Keratinocyte (primary cell): Measurements from ENCODE around the gene RTP1.

Source experiments
- EZH2 ChIP-seq: IDR thresholded peaks from one replicate; pipeline ENCODE4 v1.6.1; 2012; ENCODE audit warnings: inconsistent platforms, mild to moderate bottlenecking, low read length, moderate library complexity
- TF ChIP-seq, protein P1 (sequence below), 3 experiments: IDR thresholded peaks in 1 of 3; conservative IDR thresholded peaks in 1 of 3; optimal IDR thresholded peaks in 1 of 3; 2 replicates in 2 of 3; 3 replicates in 1 of 3; pipeline versions ENCODE3 to v1.5.1; 2011; ENCODE audit warnings: low read length in 3 of 3, mild to moderate bottlenecking in 3 of 3, moderate library complexity in 2 of 3, control low read depth in 1 of 3, inconsistent platforms in 1 of 3; ENCODE audit not compliant: insufficient read depth in 2 of 3; ENCODE audit errors: extremely low read depth in 1 of 3

GRCh38 chr3:187161556-187161955 is 35.7 kb upstream of the RTP1 start:
- TF ChIP-seq, protein P1, sequence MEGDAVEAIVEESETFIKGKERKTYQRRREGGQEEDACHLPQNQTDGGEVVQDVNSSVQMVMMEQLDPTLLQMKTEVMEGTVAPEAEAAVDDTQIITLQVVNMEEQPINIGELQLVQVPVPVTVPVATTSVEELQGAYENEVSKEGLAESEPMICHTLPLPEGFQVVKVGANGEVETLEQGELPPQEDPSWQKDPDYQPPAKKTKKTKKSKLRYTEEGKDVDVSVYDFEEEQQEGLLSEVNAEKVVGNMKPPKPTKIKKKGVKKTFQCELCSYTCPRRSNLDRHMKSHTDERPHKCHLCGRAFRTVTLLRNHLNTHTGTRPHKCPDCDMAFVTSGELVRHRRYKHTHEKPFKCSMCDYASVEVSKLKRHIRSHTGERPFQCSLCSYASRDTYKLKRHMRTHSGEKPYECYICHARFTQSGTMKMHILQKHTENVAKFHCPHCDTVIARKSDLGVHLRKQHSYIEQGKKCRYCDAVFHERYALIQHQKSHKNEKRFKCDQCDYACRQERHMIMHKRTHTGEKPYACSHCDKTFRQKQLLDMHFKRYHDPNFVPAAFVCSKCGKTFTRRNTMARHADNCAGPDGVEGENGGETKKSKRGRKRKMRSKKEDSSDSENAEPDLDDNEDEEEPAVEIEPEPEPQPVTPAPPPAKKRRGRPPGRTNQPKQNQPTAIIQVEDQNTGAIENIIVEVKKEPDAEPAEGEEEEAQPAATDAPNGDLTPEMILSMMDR (optimal IDR thresholded peaks at IDR 0.05 in 1 of 3, IDR thresholded peaks at IDR 0.05 in 1 of 3, conservative IDR thresholded peaks at IDR 0.05 in 1 of 3; ENCODE audit: extremely low read depth in 1 of 3, insufficient read depth in 2 of 3, low read length in 3 of 3): no peak
- TF ChIP-seq EZH2: no peak
